Breast epithelium (tissue), 3 donors: ENCODE data around the gene OR10A4.

ENCODE experiments used
- CTCF ChIP-seq, 3 donors: fragments of 450-650 bp; IDR thresholded peaks; one replicate each; pipeline ENCODE4 v1.5.1; 2016 to 2017; ENCODE audit warnings: antibody characterized with exemption in 3 of 3, mild to moderate bottlenecking in 3 of 3, moderate library complexity in 3 of 3
- POLR2A ChIP-seq: fragments of 450-650 bp; IDR thresholded peaks from one replicate; pipeline ENCODE4 v1.6.1; 2016; ENCODE audit warnings: antibody characterized with exemption, mild to moderate bottlenecking, moderate library complexity
- POLR2AphosphoS5 ChIP-seq, 3 donors: sonication (generic); formaldehyde crosslinking; IDR thresholded peaks; one replicate each; pipeline ENCODE4 v1.6.1; 2017; ENCODE audit warnings: antibody characterized with exemption in 3 of 3

- TF ChIP-seq CTCF (IDR thresholded peaks at IDR 0.05) (no peak), POLR2AphosphoS5 (IDR thresholded peaks at IDR 0.05) (no peak), POLR2A (no peak)
These were observed 43.3 kb downstream of the OR10A4 start for GRCh38 chr11:6919698-6920097.
